GM18951 (cell line): Measurements from ENCODE around the gene BTG2.
A peak's percentile ranks its signal among the peaks of the same experiment; 100 is the strongest.

Experiments
- POLR2A ChIP-seq: IDR thresholded peaks from 4 replicates; pipeline ENCODE4 v1.6.1; 2011; ENCODE audit warnings: mild to moderate bottlenecking; ENCODE audit not compliant: insufficient read length, insufficient read depth; ENCODE audit errors: extremely low read depth
- in situ Hi-C: fragments of 300-500 bp; cut with MboI; formaldehyde crosslinking; loops from one replicate; pipeline ENCODE4 v1.12.0; 2022; ENCODE audit warnings: low sequenced_read_pairs, mixed read lengths, inconsistent platforms; ENCODE audit not compliant: unreplicated experiment

Gene BTG2

GRCh38 chr1:203281033-203281432 is 24.3 kb upstream of the BTG2 start:
- TF ChIP-seq POLR2A, result no peak
- in situ Hi-C loops, result no loop called here

- in situ Hi-C loops, result no loop called here
- TF ChIP-seq POLR2A, result no peak
These were observed 23.3 kb upstream of the BTG2 start for GRCh38 chr1:203281851-203282661.

- in situ Hi-C loops, result no loop called here
- no peak for TF ChIP-seq POLR2A
These were observed 22.4 kb upstream of the BTG2 start for GRCh38 chr1:203282720-203283542.

- no peak for TF ChIP-seq POLR2A
- in situ Hi-C loops, result no loop called here
These were observed 21.7 kb upstream of the BTG2 start for GRCh38 chr1:203283597-203283996.

- in situ Hi-C loops, result no loop called here
- TF ChIP-seq POLR2A, result no peak
These were observed 20.8 kb upstream of the BTG2 start for GRCh38 chr1:203284411-203285123.

GRCh38 chr1:203286161-203286984 is 18.9 kb upstream of the BTG2 start:
- in situ Hi-C loops, result no loop called here
- peak; percentile 21 for TF ChIP-seq POLR2A

- in situ Hi-C loops, result no loop called here
- peak; percentile 68 for TF ChIP-seq POLR2A
These were observed 18.0 kb upstream of the BTG2 start for GRCh38 chr1:203287109-203287893.

GRCh38 chr1:203287898-203288297 is 17.4 kb upstream of the BTG2 start:
- no peak for TF ChIP-seq POLR2A
- in situ Hi-C loops, result no loop called here

GRCh38 chr1:203288400-203288799 is 16.9 kb upstream of the BTG2 start:
- TF ChIP-seq POLR2A, result no peak

GRCh38 chr1:203289281-203289981 is 15.9 kb upstream of the BTG2 start:
- peak; percentile 66 for TF ChIP-seq POLR2A
- in situ Hi-C loops, result no loop called here

More at GRCh38 chr1:203288400-203288799, 16.9 kb upstream of the BTG2 start:
- in situ Hi-C loops, result no loop called here

- no peak for TF ChIP-seq POLR2A
- in situ Hi-C loops, result no loop called here
These were observed 15.4 kb upstream of the BTG2 start for GRCh38 chr1:203289982-203290260.
